ENCODE measurements around the gene PSMD1. TPM values are rescaled to one million over a fixed set of nuclear protein-coding genes. Genes with fewer than 3 reads are reported as not detected.

PSMD1 gene
- total and polyA plus RNA-seq, 2 donors (not counting 3 experiments of a cell fraction or from before 2014, with no cell fraction given), result 163 to 209 TPM

DNA sequence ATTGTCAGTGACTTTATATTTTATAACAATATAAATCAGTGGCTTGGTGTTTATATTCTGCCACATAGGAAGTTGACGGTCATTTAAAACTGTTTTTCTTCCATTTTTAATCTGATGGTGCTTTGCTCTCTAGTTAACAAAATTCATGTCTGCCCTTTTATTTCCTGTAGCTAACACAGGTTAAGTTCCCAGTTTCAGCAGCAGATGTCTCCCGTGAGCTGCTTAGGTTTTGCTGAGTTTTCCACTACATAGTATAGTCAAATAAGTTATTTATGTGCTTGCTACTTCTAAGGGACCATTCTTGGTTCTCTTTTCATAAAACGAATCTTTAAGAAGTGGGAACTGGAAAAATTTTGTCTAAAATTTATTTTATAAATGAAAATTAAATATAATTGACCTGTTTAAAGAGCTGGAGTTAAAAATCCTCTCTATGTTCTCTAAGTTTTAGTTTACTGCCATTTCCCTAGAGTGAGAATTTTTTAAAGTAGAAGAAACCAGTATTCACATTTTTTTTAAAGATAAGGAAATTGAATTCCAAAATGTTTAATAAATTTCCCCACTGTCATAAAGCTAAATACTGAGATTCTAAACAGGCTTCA is 47.5 kb downstream of the PSMD1 start:
- no TSS peak for BruUV-seq (replicated peaks)
- H3K27ac ChIP-seq (ENCODE audit: insufficient read depth, low read depth, low read length), result no peak overlapping the region

More for the DNA sequence above, 47.5 kb downstream of the PSMD1 start:
- Histone ChIP-seq H3K9ac (replicated peaks; ENCODE audit: extremely low read depth, insufficient read depth, low read length) (no peak overlapping the region), H3K4me3 (replicated peaks in 1 of 3; ENCODE audit: insufficient read depth in 1 of 3, low read depth in 1 of 3, low read length in 3 of 3) (no peak overlapping the region), H3K9me3 (replicated peaks; ENCODE audit: control insufficient read depth, insufficient read depth, low read length) (no peaks in the 10 kb centered on the region), H3K4me2 (ENCODE audit: insufficient read depth, low read length) (no peak overlapping the region), H2AFZ (ENCODE audit: low read depth, low read length) (no peak overlapping the region), H3K4me1 (ENCODE audit: control insufficient read depth, extremely low read depth, insufficient read depth, low read length) (peaks cover 10% of the 10 kb centered on the region), H4K20me1 (replicated peaks; ENCODE audit: control insufficient read depth, extremely low read depth, insufficient read depth, low read length) (no peaks in the 10 kb centered on the region), H3K9me1 (replicated peaks; ENCODE audit: control insufficient read depth, extremely low read depth, insufficient read depth, low read length) (no peaks in the 10 kb centered on the region), H3K36me3 (ENCODE audit: control insufficient read depth in 2 of 2, extremely low read depth in 1 of 2, insufficient read depth in 2 of 2, low read length in 2 of 2) (peaks cover 5 to 10% of the 10 kb centered on the region in 2 experiments), H3K79me2 (ENCODE audit: control insufficient read depth, insufficient read depth, low read length) (peaks cover 16% of the 10 kb centered on the region), H3K27me3 (ENCODE audit: control insufficient read depth in 2 of 2, insufficient read depth in 2 of 2, low read length in 2 of 2) (no peaks in the 10 kb centered on the region)
- dilution Hi-C loops (cut with MboI; ENCODE audit: extremely low pct_ligation_motif_present, low sequenced_read_pairs), result no loop called here
- no peak for TF ChIP-seq EZH2 (IDR thresholded peaks at IDR 0.05; ENCODE audit: borderline replicate concordance, low read depth, low read length, severe bottlenecking)
- no peak for TF ChIP-seq JUN (IDR thresholded peaks at IDR 0.05; ENCODE audit: borderline replicate concordance, insufficient read depth, insufficient read length, low read depth)
- no peak for TF ChIP-seq MYC (IDR thresholded peaks at IDR 0.05; ENCODE audit: low read depth, low read length)
- TF ChIP-seq, protein P1, sequence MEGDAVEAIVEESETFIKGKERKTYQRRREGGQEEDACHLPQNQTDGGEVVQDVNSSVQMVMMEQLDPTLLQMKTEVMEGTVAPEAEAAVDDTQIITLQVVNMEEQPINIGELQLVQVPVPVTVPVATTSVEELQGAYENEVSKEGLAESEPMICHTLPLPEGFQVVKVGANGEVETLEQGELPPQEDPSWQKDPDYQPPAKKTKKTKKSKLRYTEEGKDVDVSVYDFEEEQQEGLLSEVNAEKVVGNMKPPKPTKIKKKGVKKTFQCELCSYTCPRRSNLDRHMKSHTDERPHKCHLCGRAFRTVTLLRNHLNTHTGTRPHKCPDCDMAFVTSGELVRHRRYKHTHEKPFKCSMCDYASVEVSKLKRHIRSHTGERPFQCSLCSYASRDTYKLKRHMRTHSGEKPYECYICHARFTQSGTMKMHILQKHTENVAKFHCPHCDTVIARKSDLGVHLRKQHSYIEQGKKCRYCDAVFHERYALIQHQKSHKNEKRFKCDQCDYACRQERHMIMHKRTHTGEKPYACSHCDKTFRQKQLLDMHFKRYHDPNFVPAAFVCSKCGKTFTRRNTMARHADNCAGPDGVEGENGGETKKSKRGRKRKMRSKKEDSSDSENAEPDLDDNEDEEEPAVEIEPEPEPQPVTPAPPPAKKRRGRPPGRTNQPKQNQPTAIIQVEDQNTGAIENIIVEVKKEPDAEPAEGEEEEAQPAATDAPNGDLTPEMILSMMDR (IDR thresholded peaks at IDR 0.05; ENCODE audit: extremely low read depth in 1 of 2, insufficient read depth in 1 of 2, low read depth in 1 of 2, low read length in 2 of 2), result peak; percentile 61 to 70
- no peak for TF ChIP-seq POLR2AphosphoS5 (IDR thresholded peaks at IDR 0.05; ENCODE audit: insufficient read depth, low read depth, low read length)
- CTCF ChIA-PET, result interaction anchor here (0.6 to 8.1 kb wide), 56 partner anchors 8 to 351 kb away, joined by 3 to 226 read pairs (median 4); partner anchors contain the start of genes ARMC9 and PSMD1
- DNase-seq (ENCODE audit: low read depth, low spot score) (peak; percentile 86), FAIRE-seq (no peak)
- POLR2A ChIA-PET, result interaction anchor here (1.2 kb wide), 1 partner anchor 360 kb away, joined by 3 read pairs; the partner anchor contains the start of gene NCL
- intact Hi-C loops (cut with micrococcal nuclease), result loop anchor here (1.0 to 5.0 kb wide), 5 partner anchors 88 to 348 kb away; no protein-coding TSS in a partner anchor
